HUES6 (cell line): ENCODE data around the gene GRK3.
"Not testable (repeated sequence)": the region's sequence is repeated elsewhere in the genome, so short reads cannot be mapped to it uniquely, and the experiment has no call there.

ENCODE experiments used
- H3K27ac ChIP-seq: 2 replicates; pipeline ENCODE4 v1.7.0; 2013; ENCODE audit warnings: low read depth, mild to moderate bottlenecking, low read length, inconsistent platforms
- H3K27me3 ChIP-seq: 2 replicates; pipeline ENCODE4 v1.6.1; 2013; ENCODE audit warnings: low read length; ENCODE audit not compliant: control insufficient read depth, insufficient read depth
- H3K36me3 ChIP-seq: 2 replicates; pipeline ENCODE4 v1.6.1; 2013; ENCODE audit warnings: low read length; ENCODE audit not compliant: control insufficient read depth, insufficient read depth
- H3K4me1 ChIP-seq: 2 replicates; pipeline ENCODE4 v1.6.1; 2013; ENCODE audit warnings: low read length; ENCODE audit not compliant: control insufficient read depth, insufficient read depth
- H3K4me3 ChIP-seq: 2 replicates; pipeline ENCODE4 v1.5.1; 2013; ENCODE audit warnings: low read depth, low read length
- H3K9ac ChIP-seq: one replicate; pipeline ENCODE4 v1.6.1; 2013; ENCODE audit warnings: mild to moderate bottlenecking, low read length
- H3K9me3 ChIP-seq: 2 replicates; pipeline ENCODE4 v1.6.1; 2013; ENCODE audit warnings: low read depth, low read length; ENCODE audit not compliant: control insufficient read depth, insufficient read depth

The GRK3 gene

DNA sequence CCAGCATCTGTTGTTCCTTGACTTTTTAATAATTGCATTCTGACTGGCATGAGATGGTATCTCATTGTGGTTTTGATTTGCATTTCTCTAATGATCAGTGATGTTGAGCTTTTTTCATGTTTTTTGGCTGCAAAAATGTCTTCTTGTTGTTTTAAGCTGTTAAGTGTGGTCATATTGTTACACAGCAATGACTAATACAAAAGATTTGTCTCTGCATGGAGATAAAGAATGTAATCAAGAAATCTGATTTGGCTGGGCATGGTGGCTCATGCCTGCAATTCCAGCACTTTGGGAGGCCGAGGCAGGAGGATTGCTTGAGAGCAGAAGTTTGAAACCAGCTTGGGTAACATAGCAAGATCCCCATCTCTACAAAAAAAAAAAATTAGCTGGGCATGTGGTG is 12.1 kb upstream of the GRK3 start:
- not testable (repeated sequence) for H3K36me3 ChIP-seq, H3K9ac ChIP-seq, H3K4me3 ChIP-seq, H3K27me3 ChIP-seq, H3K4me1 ChIP-seq, H3K9me3 ChIP-seq, H3K27ac ChIP-seq

GRCh38 chr22:25553131-25553530 is 11.3 kb upstream of the GRK3 start:
- no peaks in the 10 kb centered on the region for H3K27me3 ChIP-seq
- H3K27ac ChIP-seq: no peak overlapping the region
- peaks cover 7% of the 10 kb centered on the region; the same call in 1 of the 2 replicates for H3K9me3 ChIP-seq
- H3K4me1 ChIP-seq: peaks cover 3% of the 10 kb centered on the region; the same call in 1 of the 2 replicates
- no peak overlapping the region for H3K4me3 ChIP-seq
- H3K36me3 ChIP-seq: no peaks in the 10 kb centered on the region
- no peak overlapping the region for H3K9ac ChIP-seq

- no peak overlapping the region for H3K4me3 ChIP-seq
- no peak overlapping the region for H3K27ac ChIP-seq
- H3K4me1 ChIP-seq: peaks cover 3% of the 10 kb centered on the region; the same call in 1 of the 2 replicates
- no peaks in the 10 kb centered on the region for H3K27me3 ChIP-seq
- peaks cover 7% of the 10 kb centered on the region; the same call in 1 of the 2 replicates for H3K9me3 ChIP-seq
- no peaks in the 10 kb centered on the region for H3K36me3 ChIP-seq
- no peak overlapping the region for H3K9ac ChIP-seq
Measured at GRCh38 chr22:25554238-25554671, 10.2 kb upstream of the GRK3 start.

DNA sequence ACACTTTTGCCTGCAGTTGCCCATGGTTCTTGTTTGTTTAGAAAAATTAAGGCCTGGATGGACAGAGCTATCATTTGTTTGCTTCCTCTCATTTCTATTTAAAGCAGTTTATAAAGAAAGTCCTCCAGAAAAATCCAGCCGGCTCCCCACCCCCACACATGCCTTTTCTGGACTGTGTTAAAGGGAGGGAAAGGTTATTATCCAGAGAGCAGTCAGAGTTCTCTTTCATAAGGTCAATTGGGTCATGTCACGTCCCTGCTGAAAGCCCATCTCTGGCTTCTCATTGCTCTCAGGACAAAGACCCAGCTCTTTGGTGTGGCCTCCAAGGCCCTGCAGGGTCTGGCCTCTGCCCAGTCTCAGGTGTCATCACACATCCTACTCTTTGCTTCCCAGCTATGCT is 9.8 kb upstream of the GRK3 start:
- Histone ChIP-seq H3K9me3 (peaks cover 7% of the 10 kb centered on the region; the same call in 1 of the 2 replicates), H3K27ac (no peak overlapping the region), H3K4me1 (peaks cover 3% of the 10 kb centered on the region; the same call in 1 of the 2 replicates), H3K27me3 (no peaks in the 10 kb centered on the region), H3K4me3 (no peak overlapping the region), H3K9ac (no peak overlapping the region), H3K36me3 (no peaks in the 10 kb centered on the region)

- H3K36me3 ChIP-seq: no peaks in the 10 kb centered on the region
- no peak overlapping the region for H3K27ac ChIP-seq
- H3K4me1 ChIP-seq: peaks cover 3% of the 10 kb centered on the region; the same call in 1 of the 2 replicates
- H3K4me3 ChIP-seq: no peak overlapping the region
- H3K9me3 ChIP-seq: peaks cover 6% of the 10 kb centered on the region; the same call in 1 of the 2 replicates
- no peaks in the 10 kb centered on the region for H3K27me3 ChIP-seq
- no peak overlapping the region for H3K9ac ChIP-seq
Measured at GRCh38 chr22:25555586-25555985, 8.9 kb upstream of the GRK3 start.

DNA sequence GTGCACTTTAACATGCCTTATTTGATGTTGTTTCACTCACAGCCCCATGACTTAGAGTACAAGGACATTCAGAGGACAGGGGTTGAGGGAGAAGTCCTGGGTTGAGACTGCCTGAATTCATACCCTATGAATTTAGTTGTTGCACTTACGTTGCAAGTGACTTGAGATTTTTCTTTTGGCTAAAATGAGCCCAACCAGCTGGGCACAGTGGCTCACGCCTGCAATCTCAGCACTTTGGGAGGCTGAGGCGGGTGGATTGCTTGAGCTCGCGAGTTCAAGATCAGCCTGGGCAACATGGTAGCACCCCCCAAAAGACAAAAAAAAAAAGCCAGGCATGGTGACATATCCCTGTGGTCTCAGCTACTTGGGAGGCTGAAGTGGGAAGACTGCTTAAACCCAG is 7.3 kb upstream of the GRK3 start:
- Histone ChIP-seq H3K4me1 (peaks cover 3% of the 10 kb centered on the region; the same call in 1 of the 2 replicates), H3K27me3 (no peaks in the 10 kb centered on the region), H3K9ac (no peak overlapping the region), H3K9me3 (no peaks in the 10 kb centered on the region), H3K4me3 (no peak overlapping the region), H3K36me3 (no peaks in the 10 kb centered on the region), H3K27ac (no peak overlapping the region)

DNA sequence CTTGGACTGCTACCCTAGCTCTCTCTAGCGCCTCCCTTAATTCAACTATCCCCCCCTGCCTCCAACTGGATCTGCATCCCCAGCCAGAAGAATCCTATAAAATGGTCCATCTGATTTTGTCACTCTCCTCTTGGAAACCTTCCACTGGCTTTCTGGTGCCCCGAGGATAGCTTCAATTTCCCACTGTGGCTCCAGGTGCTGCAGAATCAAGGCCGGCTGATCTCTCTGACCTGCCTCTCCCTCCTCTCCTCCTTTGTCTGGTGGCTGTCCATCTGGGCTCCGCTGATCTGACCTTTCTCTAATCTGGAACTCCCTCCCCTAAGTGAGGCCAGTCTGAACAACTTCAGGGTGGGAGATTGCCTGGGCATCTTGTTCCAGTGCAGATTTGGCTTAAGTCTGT is 6.1 kb upstream of the GRK3 start:
- Histone ChIP-seq H3K36me3 (no peaks in the 10 kb centered on the region), H3K27ac (no peak overlapping the region), H3K4me1 (peaks cover 5% of the 10 kb centered on the region), H3K9ac (no peak overlapping the region), H3K27me3 (peaks cover 3% of the 10 kb centered on the region), H3K9me3 (no peaks in the 10 kb centered on the region), H3K4me3 (no peak overlapping the region)

GRCh38 chr22:25559910-25560309 is 4.6 kb upstream of the GRK3 start:
- H3K4me1 ChIP-seq, H3K9ac ChIP-seq, H3K36me3 ChIP-seq, H3K27ac ChIP-seq, H3K4me3 ChIP-seq, H3K9me3 ChIP-seq: not testable (repeated sequence)
- H3K27me3 ChIP-seq: peaks cover 15% of the 10 kb centered on the region

DNA sequence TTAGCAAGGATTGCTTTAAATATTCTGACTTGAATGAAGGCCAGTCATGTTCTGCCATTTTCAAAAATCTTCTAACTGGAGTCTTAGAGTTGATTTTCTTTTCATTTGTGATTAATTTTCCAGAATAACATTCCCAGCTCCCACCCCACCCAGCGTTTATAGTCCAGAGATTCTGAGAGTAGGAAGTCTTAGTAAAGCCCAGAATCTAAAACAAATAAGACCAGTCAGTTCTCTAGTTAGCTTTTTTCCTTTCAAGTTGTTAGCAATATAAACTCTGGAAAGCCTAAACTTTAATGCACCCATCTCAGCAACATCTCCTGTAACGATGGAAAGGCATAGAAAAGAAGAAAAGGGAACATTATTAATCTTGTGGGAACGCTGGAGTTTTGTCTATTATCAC is 3.3 kb upstream of the GRK3 start:
- not testable (repeated sequence) for H3K36me3 ChIP-seq, H3K4me1 ChIP-seq, H3K27ac ChIP-seq, H3K9me3 ChIP-seq, H3K4me3 ChIP-seq, H3K9ac ChIP-seq
- peaks cover 15% of the 10 kb centered on the region for H3K27me3 ChIP-seq

DNA sequence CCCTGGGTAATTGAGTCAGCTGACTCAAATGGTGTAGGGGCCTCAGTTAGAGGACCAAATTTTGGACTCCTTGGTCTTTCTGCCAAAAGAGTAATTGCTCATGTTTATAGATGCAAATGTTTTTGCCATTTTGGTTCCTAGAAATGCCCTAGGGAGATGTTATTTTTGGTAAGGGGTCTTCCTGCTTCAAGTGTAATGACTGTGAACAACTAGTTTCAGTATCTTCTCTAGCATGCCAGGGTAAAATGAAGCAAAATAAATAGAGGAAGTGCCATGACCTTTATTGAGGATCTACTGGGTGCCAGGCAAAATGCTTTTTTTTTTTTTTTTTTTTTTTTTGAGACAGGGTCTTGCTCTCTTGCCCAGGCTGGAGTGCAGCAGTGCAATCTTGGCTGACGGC is 2.5 kb upstream of the GRK3 start:
- H3K27ac ChIP-seq, H3K36me3 ChIP-seq, H3K9ac ChIP-seq, H3K4me3 ChIP-seq, H3K9me3 ChIP-seq: not testable (repeated sequence)
- peaks cover 15% of the 10 kb centered on the region for H3K27me3 ChIP-seq
- peaks cover 13% of the 10 kb centered on the region for H3K4me1 ChIP-seq

DNA sequence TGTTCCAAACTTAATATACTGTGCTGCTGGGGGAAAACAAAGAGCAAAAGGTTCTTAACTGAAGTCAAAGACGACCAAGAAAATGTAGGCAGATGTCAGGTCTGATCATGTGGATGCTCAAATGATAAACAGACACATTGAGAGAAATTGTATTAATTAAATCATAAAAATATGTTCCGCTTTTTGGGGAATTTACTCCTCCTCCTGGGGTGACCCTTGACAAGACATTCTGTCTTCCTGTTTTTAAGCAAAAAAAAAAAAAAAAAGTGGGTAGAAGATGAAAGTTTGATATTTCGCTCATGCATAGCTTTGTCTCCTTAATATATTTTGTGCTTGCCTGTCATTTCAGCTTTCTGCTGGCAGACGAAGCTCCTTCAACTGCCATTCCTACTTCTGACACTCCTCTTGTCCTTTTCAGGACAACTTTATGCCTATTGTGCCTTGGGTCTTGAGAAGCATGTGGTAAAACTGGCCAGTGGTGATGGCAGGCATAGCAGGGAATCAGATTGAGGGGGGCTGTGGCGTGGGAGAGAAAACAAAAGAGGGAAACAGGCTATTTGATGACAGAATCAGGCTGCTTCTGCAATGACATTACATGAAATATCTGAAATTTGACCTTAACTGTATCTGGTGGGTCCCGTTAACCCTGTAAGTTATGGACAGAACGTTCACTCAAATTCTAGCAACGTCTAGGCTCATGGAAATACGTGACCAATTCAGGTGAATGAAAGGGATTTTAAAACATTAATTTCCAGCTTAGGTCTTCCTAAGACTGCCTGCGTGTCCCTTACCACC is 1.3 kb upstream of the GRK3 start:
- not testable (repeated sequence) for H3K36me3 ChIP-seq, H3K9me3 ChIP-seq, H3K27ac ChIP-seq
- peaks cover 15% of the 10 kb centered on the region for H3K27me3 ChIP-seq
- H3K4me3 ChIP-seq: peak overlapping the region; percentile 75
- peak overlapping the region; percentile 71 for H3K9ac ChIP-seq
- peaks cover 26% of the 10 kb centered on the region for H3K4me1 ChIP-seq
